Astrocyte of the spinal cord (primary cell): Measurements from ENCODE around the gene CACNA1E.

Experiments used
- DNase-seq: peaks from one replicate; pipeline ENCODE4 v3.0.0; 2011; ENCODE audit warnings: low read depth, low spot score
- H3K4me3 ChIP-seq: 2 replicates; pipeline ENCODE4 v1.5.1; 2011; ENCODE audit warnings: low read depth, mild to moderate bottlenecking, low read length, moderate library complexity
- in situ Hi-C: cut with HindIII; loops from 2 replicates; pipeline ENCODE4 v1.10.0; 2017; ENCODE audit warnings: low sequenced_read_pairs
- TF ChIP-seq, protein P1 (sequence below): IDR thresholded peaks from 2 replicates; pipeline ENCODE4 v1.5.1; 2012; ENCODE audit warnings: low read depth, mild to moderate bottlenecking, low read length, inconsistent platforms

The CACNA1E gene

DNA sequence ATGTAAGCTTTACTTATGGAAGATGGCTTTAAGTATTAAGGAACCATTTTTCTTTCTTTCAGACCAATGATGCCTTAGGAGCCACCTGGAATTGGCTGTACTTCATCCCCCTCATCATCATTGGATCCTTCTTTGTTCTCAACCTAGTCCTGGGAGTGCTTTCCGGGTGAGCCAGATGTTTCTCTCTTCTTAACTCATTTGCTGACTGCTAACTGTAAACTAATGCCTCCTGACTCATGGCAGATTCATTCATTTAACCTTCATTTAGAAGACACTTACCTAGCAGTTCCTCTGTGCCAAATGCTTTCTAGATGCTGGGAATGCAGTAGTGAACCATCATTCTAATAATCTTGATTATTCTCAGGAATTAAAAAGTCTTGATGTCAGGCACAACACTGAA, 168.0 kb downstream of the CACNA1E start:
- TF ChIP-seq, protein P1, sequence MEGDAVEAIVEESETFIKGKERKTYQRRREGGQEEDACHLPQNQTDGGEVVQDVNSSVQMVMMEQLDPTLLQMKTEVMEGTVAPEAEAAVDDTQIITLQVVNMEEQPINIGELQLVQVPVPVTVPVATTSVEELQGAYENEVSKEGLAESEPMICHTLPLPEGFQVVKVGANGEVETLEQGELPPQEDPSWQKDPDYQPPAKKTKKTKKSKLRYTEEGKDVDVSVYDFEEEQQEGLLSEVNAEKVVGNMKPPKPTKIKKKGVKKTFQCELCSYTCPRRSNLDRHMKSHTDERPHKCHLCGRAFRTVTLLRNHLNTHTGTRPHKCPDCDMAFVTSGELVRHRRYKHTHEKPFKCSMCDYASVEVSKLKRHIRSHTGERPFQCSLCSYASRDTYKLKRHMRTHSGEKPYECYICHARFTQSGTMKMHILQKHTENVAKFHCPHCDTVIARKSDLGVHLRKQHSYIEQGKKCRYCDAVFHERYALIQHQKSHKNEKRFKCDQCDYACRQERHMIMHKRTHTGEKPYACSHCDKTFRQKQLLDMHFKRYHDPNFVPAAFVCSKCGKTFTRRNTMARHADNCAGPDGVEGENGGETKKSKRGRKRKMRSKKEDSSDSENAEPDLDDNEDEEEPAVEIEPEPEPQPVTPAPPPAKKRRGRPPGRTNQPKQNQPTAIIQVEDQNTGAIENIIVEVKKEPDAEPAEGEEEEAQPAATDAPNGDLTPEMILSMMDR: no peak
- no peak for DNase-seq
- no peak overlapping the region for H3K4me3 ChIP-seq
- in situ Hi-C loops: no loop called here

DNA sequence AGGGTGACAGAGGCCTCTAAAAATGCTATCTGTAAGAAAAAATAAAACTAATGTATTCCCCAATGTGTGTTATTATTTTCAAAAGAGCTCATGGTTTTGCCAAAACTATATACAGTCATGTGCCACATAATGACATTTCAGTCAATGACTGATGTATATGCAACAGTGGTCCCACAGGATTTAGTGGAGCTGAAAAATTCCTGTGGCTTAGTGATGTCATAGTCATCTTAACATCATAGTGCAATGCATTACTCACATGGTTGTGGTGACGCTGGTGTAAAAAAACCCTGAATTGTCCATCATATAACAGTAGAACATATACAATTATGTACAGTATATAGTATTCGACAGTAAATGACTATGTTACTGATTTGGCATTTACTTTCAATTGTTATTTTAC, 172.4 kb downstream of the CACNA1E start:
- H3K4me3 ChIP-seq: no peak overlapping the region
- DNase-seq: peak; percentile 8
- in situ Hi-C loops: no loop called here
- TF ChIP-seq, protein P1: no peak

DNA sequence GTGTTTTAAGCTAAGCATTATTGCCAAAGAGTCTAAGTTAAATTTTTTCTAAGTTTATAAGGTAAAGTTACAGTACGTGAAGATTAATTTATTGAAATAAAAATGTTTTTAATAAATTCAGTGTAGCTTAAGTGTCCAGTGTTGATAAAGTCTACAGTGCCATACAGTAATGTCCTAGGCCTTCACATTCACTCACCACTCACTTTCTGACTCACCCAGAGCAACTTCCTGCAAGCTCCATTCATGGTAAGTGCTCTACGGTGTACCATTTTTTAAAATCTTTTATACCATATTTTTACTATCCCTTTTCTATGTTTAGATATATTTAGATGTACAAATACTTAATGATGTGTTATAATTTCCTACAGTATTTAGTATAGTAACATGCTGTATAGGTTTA, 173.2 kb downstream of the CACNA1E start:
- in situ Hi-C loops: no loop called here
- TF ChIP-seq, protein P1: no peak
- no peak overlapping the region for H3K4me3 ChIP-seq
- DNase-seq: peak; percentile 2

DNA sequence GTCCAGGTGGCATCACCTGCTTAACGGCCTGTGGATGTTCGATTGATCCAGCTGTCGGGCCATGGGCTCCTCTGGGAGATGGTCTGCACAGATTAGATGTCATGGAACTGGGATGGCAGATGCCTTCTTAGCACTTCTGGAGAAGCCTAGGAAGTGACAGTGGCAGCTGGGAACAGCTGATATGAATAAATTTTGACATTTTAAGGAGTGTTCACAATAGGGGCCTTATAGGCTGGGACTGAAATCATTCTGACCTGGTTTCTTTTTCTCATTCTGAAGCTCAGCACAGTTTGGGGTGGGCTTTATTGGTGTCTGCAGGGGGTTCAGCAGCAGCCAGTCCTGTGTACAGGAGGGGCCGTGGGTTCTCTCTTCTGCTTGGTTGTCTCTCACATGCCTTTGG, 175.3 kb downstream of the CACNA1E start:
- in situ Hi-C loops: no loop called here
- TF ChIP-seq, protein P1: no peak
- DNase-seq: no peak
- H3K4me3 ChIP-seq: no peak overlapping the region

DNA sequence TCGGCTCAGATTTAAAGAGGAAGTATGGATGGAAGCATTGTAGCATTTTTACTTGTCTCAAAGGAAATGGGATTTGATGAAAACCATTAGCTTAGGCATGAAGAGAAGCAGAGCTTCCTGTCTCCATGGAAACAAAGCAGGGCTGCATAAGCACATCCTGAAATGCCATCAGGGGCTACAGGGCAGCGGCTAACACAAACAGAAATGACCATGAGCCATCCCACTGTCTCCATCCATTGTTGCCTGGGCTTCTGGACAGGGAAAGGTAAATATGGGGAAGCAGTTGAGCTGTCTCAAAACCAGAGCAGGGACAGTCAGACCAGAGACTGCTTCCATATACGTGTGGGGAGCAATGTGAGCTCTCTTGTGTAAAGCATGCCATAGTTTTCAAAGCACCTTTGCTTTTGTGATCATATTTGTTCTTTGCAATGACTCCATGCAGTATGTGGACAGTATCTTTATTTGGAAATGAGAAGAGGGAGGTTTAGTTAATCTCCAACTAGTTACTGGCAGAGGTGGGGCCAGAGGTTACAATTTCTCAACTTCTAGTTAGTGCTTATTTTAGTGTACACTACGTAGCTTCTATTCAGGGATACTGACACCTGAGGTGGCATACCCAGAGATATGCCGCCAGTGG, 176.1 kb downstream of the CACNA1E start:
- DNase-seq: no peak
- TF ChIP-seq, protein P1: no peak

DNA sequence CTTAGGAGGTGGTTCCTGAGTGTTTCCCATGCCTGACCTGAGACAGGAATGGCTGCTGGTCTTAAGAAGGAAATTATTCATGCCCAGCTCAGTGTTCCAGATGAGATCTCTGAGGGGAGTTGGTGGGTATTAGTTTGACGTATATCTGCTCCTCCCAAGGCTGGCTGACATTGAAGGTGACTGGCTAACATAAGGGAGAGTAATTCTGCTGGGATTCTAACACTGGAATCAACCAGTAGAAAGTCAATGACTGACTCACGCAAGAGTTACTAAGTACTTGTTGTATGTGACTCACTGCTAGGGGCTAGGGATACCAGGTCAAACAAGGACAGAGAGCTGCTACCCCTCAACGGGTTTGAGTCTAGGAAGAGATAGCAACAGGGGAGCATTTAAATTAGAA, 177.3 kb downstream of the CACNA1E start:
- H3K4me3 ChIP-seq: no peak overlapping the region
- DNase-seq: no peak
- in situ Hi-C loops: no loop called here
- TF ChIP-seq, protein P1: no peak

More for the DNA sequence above, 176.1 kb downstream of the CACNA1E start:
- in situ Hi-C loops: no loop called here
- no peak overlapping the region for H3K4me3 ChIP-seq

DNA sequence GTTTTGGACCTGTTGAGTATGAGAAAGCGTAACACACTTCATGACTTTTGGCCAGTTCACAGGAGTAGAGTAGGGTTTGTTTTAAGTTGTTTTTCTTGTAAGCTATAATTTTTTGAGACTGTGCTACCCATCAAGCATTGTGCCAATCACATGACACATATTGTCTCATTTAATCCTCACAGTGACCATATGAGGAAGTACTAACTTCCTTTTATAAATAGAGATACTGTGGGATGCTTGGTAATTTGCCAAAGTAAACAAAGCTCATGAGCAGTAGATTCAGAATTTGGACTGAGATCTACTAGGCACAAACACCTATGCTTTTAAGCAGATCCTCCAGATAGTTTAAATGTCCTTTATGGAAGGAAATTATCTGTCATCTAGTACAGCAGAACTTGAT, 178.3 kb downstream of the CACNA1E start:
- DNase-seq: no peak
- TF ChIP-seq, protein P1: no peak
- H3K4me3 ChIP-seq: no peak overlapping the region
- in situ Hi-C loops: no loop called here
